Endothelial cell of umbilical vein (primary cell): ENCODE measurements around the gene TJP3. TPM values are rescaled to one million over a fixed set of nuclear protein-coding genes. Genes with fewer than 3 reads are reported as not detected.

Experiments
- BruUV-seq: library from RNA; stranded (reverse); fragments of 400-500 nt; replicated peaks from 2 replicates; lab custom pipeline; 2021; lab: Mats Ljungman, UMichigan
- CTCF ChIA-PET: fragments of 300-600, 350-600 bp; sonication (Branson Sonifier 250); formaldehyde crosslinking; loops from one replicate; lab custom pipeline; 2021; ENCODE audit warnings: antibody characterized with exemption, inconsistent platforms; lab: Charles Lee
- POLR2A ChIA-PET: fragments of 300-600, 350-600 bp; sonication (Branson Sonifier 250); formaldehyde crosslinking; loops from one replicate; lab custom pipeline; 2021; ENCODE audit warnings: antibody characterized with exemption, inconsistent platforms; lab: Charles Lee
- DNase-seq: peaks from one replicate; pipeline ENCODE4 v3.0.0-alpha.2; 2011; ENCODE audit warnings: low read depth, low spot score
- FAIRE-seq: peaks from 2 replicates; lab custom pipeline; 2011; peaks lifted over from hg19 to GRCh38; lab: Jason Lieb, UNC
- H2AFZ ChIP-seq: 2 replicates; pipeline ENCODE4 v1.6.0; 2012; ENCODE audit warnings: low read depth, low read length, control low read depth, inconsistent platforms
- H3K27ac ChIP-seq: 2 replicates; pipeline ENCODE4 v1.5.1; 2011; ENCODE audit warnings: low read depth, mild to moderate bottlenecking, control low read depth, low read length, moderate library complexity; ENCODE audit not compliant: insufficient read depth
- H3K27me3 ChIP-seq, 2 experiments: 2 replicates each; pipeline versions ENCODE4 v1.6.0 to v1.6.1; 2011; ENCODE audit warnings: low read length in 2 of 2, mixed read lengths in 1 of 2; ENCODE audit not compliant: control insufficient read depth in 2 of 2, insufficient read depth in 2 of 2
- H3K36me3 ChIP-seq, 2 experiments: 2 replicates in 1 of 2; 3 replicates in 1 of 2; pipeline ENCODE4 v1.5.1; 2011; ENCODE audit warnings: low read length in 2 of 2, mild to moderate bottlenecking in 1 of 2, moderate library complexity in 1 of 2; ENCODE audit not compliant: control insufficient read depth in 2 of 2, insufficient read depth in 2 of 2; ENCODE audit errors: extremely low read depth in 1 of 2
- H3K4me1 ChIP-seq: 3 replicates; pipeline ENCODE4 v1.5.1; 2011; ENCODE audit warnings: mild to moderate bottlenecking, low read length; ENCODE audit not compliant: control insufficient read depth, insufficient read depth; ENCODE audit errors: extremely low read depth
- H3K4me2 ChIP-seq: 2 replicates; pipeline ENCODE4 v1.6.1; 2011; ENCODE audit warnings: low read length, control low read depth, mixed read lengths; ENCODE audit not compliant: insufficient read depth
- H3K4me3 ChIP-seq, 3 experiments: fragments of 200-600 bp in 1 of 3; sonication (generic), shearing (Covaris generic) in 1 of 3; replicated peaks in 1 of 3; 2 replicates each; pipeline ENCODE4 v1.5.1; 2011 to 2016; ENCODE audit warnings: control low read depth in 3 of 3, low read length in 3 of 3, mild to moderate bottlenecking in 2 of 3, inconsistent platforms in 1 of 3, low read depth in 1 of 3, moderate library complexity in 1 of 3; ENCODE audit not compliant: insufficient read depth in 1 of 3
- H3K79me2 ChIP-seq: 2 replicates; pipeline ENCODE4 v1.6.0; 2012; ENCODE audit warnings: low read length, inconsistent platforms; ENCODE audit not compliant: control insufficient read depth, insufficient read depth
- H3K9ac ChIP-seq: replicated peaks from 2 replicates; pipeline ENCODE3; 2011; ENCODE audit warnings: low read length, control low read depth; ENCODE audit not compliant: insufficient read depth; ENCODE audit errors: extremely low read depth
- H3K9me1 ChIP-seq: replicated peaks from 3 replicates; pipeline ENCODE4 v1.6.0; 2011; ENCODE audit warnings: mild to moderate bottlenecking, low read length; ENCODE audit not compliant: control insufficient read depth, insufficient read depth; ENCODE audit errors: extremely low read depth
- H3K9me3 ChIP-seq: replicated peaks from 2 replicates; pipeline ENCODE4 v1.5.1; 2012; ENCODE audit warnings: low read length, inconsistent platforms; ENCODE audit not compliant: control insufficient read depth, insufficient read depth
- H4K20me1 ChIP-seq: replicated peaks from 2 replicates; pipeline ENCODE3; 2011; ENCODE audit warnings: mild to moderate bottlenecking, low read length; ENCODE audit not compliant: control insufficient read depth, insufficient read depth; ENCODE audit errors: extremely low read depth
- CTCF ChIP-seq, 2 donors: IDR thresholded peaks; 1 replicate in 1 of 2; 2 replicates in 1 of 2; pipeline ENCODE4 v1.5.1; 2011; ENCODE audit warnings: low read length in 2 of 2, mild to moderate bottlenecking in 2 of 2, moderate library complexity in 2 of 2, control low read depth in 1 of 2, inconsistent platforms in 1 of 2, low read depth in 1 of 2; ENCODE audit not compliant: insufficient read depth in 1 of 2; ENCODE audit errors: extremely low read depth in 1 of 2
- EZH2 ChIP-seq: IDR thresholded peaks from 2 replicates; pipeline ENCODE4 v1.6.1; 2012; ENCODE audit warnings: borderline replicate concordance, low read depth, mild to moderate bottlenecking, moderate library complexity, low read length, inconsistent platforms; ENCODE audit not compliant: severe bottlenecking
- FOS ChIP-seq: IDR thresholded peaks from 2 replicates; pipeline ENCODE4 v1.6.1; 2011; ENCODE audit warnings: mild to moderate bottlenecking, low read length, moderate library complexity, borderline replicate concordance; ENCODE audit not compliant: insufficient read depth
- GATA2 ChIP-seq: IDR thresholded peaks from 2 replicates; pipeline ENCODE4 v1.7.0; 2011; ENCODE audit warnings: low read depth, mild to moderate bottlenecking, moderate library complexity, mixed read lengths, low read length; ENCODE audit not compliant: insufficient read length, insufficient read depth
- JUN ChIP-seq: IDR thresholded peaks from 2 replicates; pipeline ENCODE4 v1.6.1; 2011; ENCODE audit warnings: borderline replicate concordance, low read depth; ENCODE audit not compliant: insufficient read length, insufficient read depth
- MAX ChIP-seq: IDR thresholded peaks from 2 replicates; pipeline ENCODE4 v1.6.1; 2011; ENCODE audit not compliant: insufficient read depth, insufficient read length
- MYC ChIP-seq: IDR thresholded peaks from one replicate; pipeline ENCODE4 v1.6.1; 2011; ENCODE audit warnings: mild to moderate bottlenecking, low read depth, low read length
- POLR2A ChIP-seq: IDR thresholded peaks from 2 replicates; pipeline ENCODE4 v1.6.1; 2012; ENCODE audit warnings: low read depth, mild to moderate bottlenecking, control low read depth, low read length
- POLR2AphosphoS5 ChIP-seq: IDR thresholded peaks from 2 replicates; pipeline ENCODE4 v1.6.1; 2012; ENCODE audit warnings: low read depth, mild to moderate bottlenecking, control low read depth, low read length, moderate library complexity; ENCODE audit not compliant: insufficient read depth
- dilution Hi-C: fragments of 300-500 bp; cut with MboI; formaldehyde crosslinking; loops from one replicate; pipeline ENCODE4 v1.15.0; 2019; ENCODE audit warnings: low sequenced_read_pairs; ENCODE audit not compliant: extremely low pct_ligation_motif_present
- intact Hi-C: fragments of 100-400 bp; cut with micrococcal nuclease; formaldehyde crosslinking; loops from one replicate; pipeline ENCODE4 v1.10.0; 2022
- polyA plus RNA-seq, 4 experiments: library from polyadenylated mRNA; depleted of rRNA in 3 of 4; stranded (reverse) in 3 of 4; unstranded in 1 of 4; fragments of >200 nt; gene quantifications; 2 replicates each; pipeline versions ENCODE4 v1.2.1 to v1.2.3, GENCODE V29; 2011 to 2012; ENCODE audit warnings: missing spikeins in 1 of 4
- total RNA-seq: library from RNA; stranded (reverse); gene quantifications from 2 replicates; pipeline ENCODE4 v1.2.3, GENCODE V29; 2021

TJP3 gene
- total and polyA plus RNA-seq, 2 donors (not counting 3 experiments of a cell fraction or from before 2014, with no cell fraction given) = 0.10 TPM; not detected in 1

GRCh38 chr19:3720349-3720917, 12.2 kb downstream of the TJP3 start:
- no TSS peak for BruUV-seq
- TF ChIP-seq MAX = no peak
- TF ChIP-seq EZH2 = no peak
- TF ChIP-seq POLR2AphosphoS5 = no peak
- TF ChIP-seq POLR2A = no peak
- TF ChIP-seq FOS = no peak
- TF ChIP-seq MYC = no peak
- TF ChIP-seq CTCF (IDR thresholded peaks at IDR 0.05; ENCODE audit: extremely low read depth in 1 of 2, insufficient read depth in 1 of 2, low read depth in 1 of 2, low read length in 2 of 2) = no peak
- TF ChIP-seq JUN = no peak
- TF ChIP-seq GATA2 = no peak
- Histone ChIP-seq H3K4me3 (no peak overlapping the region), H4K20me1 (no peaks in the 10 kb centered on the region), H3K9me1 (no peaks in the 10 kb centered on the region), H3K27ac (no peak overlapping the region), H2AFZ (no peak overlapping the region), H3K9me3 (no peaks in the 10 kb centered on the region), H3K4me2 (no peak overlapping the region), H3K36me3 (no peaks in the 10 kb centered on the region), H3K9ac (no peak overlapping the region), H3K4me1 (no peaks in the 10 kb centered on the region), H3K79me2 (no peaks in the 10 kb centered on the region), H3K27me3 (peaks cover 20 to 27% of the 10 kb centered on the region in 2 experiments)
- dilution Hi-C loops (no loop called here), intact Hi-C loops (no loop called here)
- CTCF ChIA-PET = no interaction called here
- no peak for DNase-seq
- FAIRE-seq = peak; percentile 40
- POLR2A ChIA-PET = no interaction called here
